Activated CD8-positive, alpha-beta memory T cell treated with anti-CD3 and anti-CD28 coated beads for 36 hours (primary cell): Measurements from ENCODE around the gene TSSC4. TPM values are rescaled to one million over a fixed set of nuclear protein-coding genes. Genes with fewer than 3 reads are reported as not detected.

Experiments used
- CTCF ChIA-PET: fragments of 350-600 bp; sonication (Branson Sonifier 250); formaldehyde crosslinking; loops from one replicate; lab custom pipeline; 2021; ENCODE audit warnings: antibody characterized with exemption; lab: Charles Lee
- POLR2A ChIA-PET: fragments of 350-600 bp; sonication (Branson Sonifier 250); formaldehyde crosslinking; loops from one replicate; lab custom pipeline; 2021; ENCODE audit warnings: antibody characterized with exemption; lab: Charles Lee
- total RNA-seq, 2 experiments: library from RNA; stranded (reverse); gene quantifications; one replicate each; pipeline ENCODE4 v1.2.3, GENCODE V29; 2021

TSSC4 gene
- total RNA-seq, 2 experiments from 2014 or later: 61.5 to 68.0 TPM

DNA sequence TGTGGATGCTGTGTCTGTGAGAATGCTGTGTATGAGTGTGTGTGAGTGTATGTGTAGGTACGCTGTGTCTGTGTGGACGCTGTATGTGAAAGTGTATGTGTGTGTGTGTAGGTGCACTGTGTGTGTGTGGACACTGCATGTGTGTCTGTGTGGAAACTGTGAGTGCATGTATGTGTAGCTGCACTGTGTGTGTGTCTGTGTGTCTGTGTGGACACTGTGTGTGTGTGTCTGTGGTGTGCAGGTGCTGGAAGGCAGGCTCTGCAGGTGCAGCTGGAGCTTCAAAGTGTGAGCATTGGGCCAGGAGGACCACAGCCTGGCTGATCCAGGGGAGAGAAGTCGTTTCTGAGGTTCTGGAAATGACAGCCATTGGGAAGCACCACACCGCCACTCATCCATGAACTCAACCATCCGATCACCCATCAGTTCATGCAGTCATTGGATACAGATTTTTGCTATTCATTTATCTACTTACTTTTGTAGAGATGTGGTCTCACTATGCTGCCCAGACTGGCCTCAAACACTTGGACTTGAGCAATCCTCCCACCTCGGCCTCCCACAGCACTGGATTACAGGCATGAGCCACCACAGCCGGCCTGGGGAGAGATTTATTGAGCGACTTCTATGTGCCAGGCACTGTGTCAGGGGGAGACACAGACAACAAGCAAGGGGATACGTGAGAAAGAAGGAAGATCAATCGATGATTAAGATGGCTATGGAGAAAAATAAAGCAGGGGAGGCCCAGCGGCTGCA lies 34.1 kb downstream of the TSSC4 start:
- POLR2A ChIA-PET: no interaction called here

DNA sequence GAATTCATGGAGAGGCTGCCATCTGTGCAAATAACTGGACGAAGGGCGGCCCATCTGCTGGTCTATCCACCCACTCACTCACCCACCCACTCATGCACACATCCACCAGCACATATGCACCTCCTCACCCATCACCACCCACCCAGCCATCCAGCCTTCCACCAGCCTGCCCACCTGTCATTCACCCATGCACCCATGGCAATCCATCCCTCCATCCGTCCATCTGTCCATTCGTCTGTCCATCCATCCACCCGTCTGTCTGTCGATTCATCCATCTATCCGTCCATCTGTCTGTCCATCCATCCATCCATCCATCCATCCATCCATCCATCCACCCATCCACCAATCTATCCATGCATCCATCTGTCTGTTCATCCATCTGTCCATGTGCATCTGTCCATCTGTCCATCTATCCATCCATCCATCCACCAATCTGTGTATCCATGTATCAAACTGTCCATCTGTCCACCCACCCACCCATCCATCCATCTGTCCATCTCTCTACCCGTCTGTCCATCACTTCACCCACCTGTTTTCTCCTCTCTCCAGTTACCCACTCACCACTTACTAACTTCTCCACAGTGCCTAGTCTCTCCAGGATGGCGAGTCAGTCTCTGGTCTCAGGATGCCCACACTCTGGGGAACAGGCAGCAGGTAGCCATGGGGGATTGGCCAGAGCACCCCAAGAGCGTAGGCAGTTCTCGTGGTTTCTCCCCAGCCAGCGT lies 34.9 kb downstream of the TSSC4 start:
- ChIA-PET CTCF (no interaction called here), POLR2A (no interaction called here)

More for the DNA sequence above, 34.1 kb downstream of the TSSC4 start:
- CTCF ChIA-PET: no interaction called here

DNA sequence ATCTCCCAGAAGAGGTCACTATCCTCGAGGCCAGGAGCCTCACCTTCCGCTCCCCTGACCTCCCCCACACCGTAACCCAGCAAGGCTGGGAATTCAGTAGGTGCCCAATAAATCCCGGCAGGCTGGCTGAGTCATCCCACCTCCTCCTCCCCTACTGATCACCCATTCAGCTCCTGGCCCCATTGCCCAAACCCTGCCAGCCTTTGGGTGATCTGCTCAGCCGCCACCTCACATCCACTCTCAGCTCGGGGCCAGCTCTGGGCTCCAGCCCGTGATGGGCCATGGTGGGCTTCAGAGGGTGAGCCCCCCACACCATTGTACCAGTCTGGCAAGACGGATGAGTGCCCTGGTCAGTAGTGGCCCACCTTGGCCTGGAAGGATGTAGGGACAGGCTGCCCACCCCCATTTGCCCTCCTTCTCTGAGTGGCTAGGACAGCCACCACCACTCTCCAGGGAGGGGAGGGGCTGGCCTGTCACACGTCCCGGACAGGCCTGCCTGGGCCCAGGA lies 35.5 kb downstream of the TSSC4 start:
- CTCF ChIA-PET: interaction anchor here (0.8 to 0.9 kb wide), 2 partner anchors 15 to 17 kb away, joined by 3 to 5 read pairs; no protein-coding TSS in a partner anchor
- POLR2A ChIA-PET: no interaction called here

DNA sequence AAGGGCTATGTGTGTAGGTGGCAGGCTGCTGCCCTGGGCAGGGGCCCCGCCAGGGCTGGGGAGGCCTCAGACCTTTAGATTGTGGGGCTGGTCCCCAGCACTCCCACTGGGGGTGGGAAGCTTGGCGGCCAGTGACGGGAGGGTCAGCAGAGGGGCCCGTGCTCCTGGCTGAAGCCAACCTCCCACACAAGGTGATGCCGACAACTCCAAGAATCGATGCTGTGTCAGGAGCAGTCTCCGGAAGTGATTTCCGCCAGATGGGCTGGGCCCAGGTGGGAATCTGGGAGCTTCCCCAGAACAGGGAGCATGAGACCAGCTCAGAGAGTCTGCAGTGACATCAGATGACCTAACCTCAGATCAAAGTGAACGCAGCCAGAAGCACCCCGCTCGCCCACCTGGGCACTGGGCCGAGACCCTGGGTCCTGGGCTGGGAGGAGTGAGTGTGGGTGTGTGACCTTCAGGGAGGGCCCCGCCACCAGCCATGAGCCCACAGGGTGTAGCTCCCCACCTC lies 36.0 kb downstream of the TSSC4 start:
- ChIA-PET POLR2A (no interaction called here), CTCF (interaction anchor here (0.8 to 0.9 kb wide), 2 partner anchors 15 to 17 kb away, joined by 3 to 5 read pairs; no protein-coding TSS in a partner anchor)

DNA sequence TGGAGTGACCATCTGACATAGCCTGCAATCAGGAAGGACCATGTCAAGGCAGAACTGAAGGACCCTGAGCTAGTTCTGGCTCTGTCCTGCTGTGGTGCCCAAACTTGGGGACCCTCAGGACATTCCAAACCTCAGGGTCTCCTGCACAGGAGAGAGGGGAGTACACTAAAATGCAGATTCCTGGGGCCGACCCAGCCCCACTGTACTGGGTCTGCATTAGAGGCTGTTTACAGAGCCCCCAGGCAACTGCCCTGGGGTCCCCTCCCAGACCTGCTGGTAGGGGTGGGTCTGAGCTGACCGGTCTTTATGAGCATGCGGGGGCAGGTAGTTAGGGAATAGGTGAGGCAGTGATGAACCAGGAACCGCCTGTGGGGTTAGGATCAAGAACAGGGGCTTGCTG lies 37.0 kb downstream of the TSSC4 start:
- CTCF ChIA-PET: no interaction called here
- POLR2A ChIA-PET: no interaction called here

DNA sequence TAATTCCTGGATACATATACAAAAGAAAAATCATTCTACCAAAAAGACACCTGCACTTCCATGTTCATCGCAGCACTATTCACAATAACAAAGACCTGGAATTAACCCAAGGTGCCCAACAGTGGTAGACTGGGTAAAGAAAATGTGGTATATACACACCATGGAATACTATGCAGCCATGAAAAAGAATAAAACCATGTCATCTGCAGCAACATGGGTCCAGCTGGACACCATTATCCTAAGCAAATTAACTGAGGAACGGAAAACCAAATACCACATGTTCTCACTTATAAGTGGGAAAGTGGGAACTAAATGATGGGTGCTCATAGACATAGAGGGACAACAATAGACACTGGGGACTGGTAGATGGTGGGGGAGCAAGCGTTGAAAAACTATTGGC lies 39.3 kb downstream of the TSSC4 start:
- CTCF ChIA-PET: no interaction called here
- POLR2A ChIA-PET: no interaction called here

DNA sequence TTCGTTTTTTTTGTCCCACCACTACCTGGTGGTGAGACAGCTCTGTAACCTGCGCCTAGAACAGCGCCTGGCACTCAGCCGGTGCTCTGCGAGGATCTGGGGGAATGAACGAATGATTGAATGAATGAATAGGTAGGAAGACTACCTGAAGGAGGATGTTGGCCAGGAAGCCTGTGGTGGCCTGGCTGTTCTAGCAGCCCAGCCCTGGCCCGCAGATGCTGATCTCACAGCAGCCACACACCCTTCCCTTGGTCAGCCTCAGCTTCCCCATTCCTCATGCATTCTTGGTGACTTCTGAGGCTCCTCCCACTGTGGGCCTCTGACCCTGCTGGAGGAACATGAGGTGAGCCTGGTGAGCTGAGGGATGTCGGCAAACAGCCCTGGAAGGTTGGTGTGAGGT lies 40.1 kb downstream of the TSSC4 start:
- ChIA-PET CTCF (interaction anchor here (1.7 to 1.8 kb wide), 2 partner anchors 20 to 92 kb away, joined by 5 read pairs; no protein-coding TSS in a partner anchor), POLR2A (no interaction called here)

DNA sequence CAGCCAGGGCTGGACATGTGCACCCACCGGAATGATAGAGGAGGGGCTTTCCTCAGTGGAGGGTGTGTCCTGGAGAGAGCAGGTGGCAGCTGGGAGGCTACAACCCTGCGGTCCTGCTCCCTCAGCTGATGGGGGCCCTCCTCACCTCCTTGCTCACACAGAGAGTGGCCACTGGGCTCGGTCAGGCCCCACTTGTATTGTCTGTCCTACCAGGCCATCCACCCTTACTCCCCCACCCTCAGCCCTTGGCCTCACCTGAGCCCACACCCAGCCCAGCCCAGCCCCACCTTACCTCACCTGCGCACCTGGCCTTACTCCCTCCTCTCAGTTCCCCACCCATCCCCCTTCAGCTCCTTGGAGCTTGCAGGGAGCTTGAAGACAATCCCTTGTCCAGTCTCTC lies 40.6 kb downstream of the TSSC4 start:
- ChIA-PET CTCF (interaction anchor here (1.7 to 1.8 kb wide), 2 partner anchors 20 to 91 kb away, joined by 5 read pairs; no protein-coding TSS in a partner anchor), POLR2A (no interaction called here)

DNA sequence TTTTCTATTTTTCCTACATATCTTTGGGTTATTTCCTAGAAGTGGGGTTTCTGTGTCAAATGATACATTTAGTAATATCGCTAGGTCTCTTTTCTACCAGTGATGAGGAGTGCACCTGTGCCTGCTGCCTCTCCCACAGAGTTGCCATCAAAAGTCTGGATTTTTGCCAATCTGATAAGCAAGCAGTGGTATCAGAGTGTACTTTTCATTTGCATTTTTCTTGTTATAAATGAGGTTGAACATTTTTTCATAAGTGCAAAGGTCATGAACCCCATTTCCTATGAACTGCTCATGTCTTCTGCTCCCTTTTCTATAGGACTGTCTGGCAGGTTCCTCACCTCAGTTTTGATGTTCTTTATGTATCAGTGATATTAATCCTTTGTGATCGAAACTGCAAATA lies 42.0 kb downstream of the TSSC4 start:
- POLR2A ChIA-PET: no interaction called here

DNA sequence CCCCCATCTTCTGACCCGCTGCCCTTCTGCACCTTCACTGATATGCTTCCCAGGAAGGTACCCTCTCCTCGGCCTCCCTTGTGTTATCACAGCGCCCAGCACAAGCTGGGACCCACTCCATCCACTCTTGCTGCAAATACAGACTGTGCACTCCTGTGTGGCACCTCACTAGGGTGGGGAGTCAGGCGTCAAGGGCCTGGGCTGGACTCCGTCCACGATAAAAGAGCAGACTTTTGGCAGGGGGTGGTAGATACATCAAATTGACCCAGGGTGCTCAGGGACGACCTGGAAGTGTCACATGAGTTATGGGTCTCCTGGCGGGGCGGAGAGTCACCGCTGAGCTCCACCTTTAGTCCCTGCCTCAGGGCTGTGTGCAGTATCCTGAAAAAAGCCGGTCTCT lies 42.9 kb downstream of the TSSC4 start:
- ChIA-PET POLR2A (interaction anchor here (1.0 kb wide), 1 partner anchor 65 kb away, joined by 3 read pairs; no protein-coding TSS in a partner anchor), CTCF (interaction anchor here (1.1 to 1.5 kb wide), 3 partner anchors 88 to 450 kb away, joined by 3 to 6 read pairs (median 4); no protein-coding TSS in a partner anchor)

More for the DNA sequence above, 42.0 kb downstream of the TSSC4 start:
- CTCF ChIA-PET: interaction anchor here (1.5 to 1.8 kb wide), 2 partner anchors 90 kb away, joined by 5 to 6 read pairs; no protein-coding TSS in a partner anchor

DNA sequence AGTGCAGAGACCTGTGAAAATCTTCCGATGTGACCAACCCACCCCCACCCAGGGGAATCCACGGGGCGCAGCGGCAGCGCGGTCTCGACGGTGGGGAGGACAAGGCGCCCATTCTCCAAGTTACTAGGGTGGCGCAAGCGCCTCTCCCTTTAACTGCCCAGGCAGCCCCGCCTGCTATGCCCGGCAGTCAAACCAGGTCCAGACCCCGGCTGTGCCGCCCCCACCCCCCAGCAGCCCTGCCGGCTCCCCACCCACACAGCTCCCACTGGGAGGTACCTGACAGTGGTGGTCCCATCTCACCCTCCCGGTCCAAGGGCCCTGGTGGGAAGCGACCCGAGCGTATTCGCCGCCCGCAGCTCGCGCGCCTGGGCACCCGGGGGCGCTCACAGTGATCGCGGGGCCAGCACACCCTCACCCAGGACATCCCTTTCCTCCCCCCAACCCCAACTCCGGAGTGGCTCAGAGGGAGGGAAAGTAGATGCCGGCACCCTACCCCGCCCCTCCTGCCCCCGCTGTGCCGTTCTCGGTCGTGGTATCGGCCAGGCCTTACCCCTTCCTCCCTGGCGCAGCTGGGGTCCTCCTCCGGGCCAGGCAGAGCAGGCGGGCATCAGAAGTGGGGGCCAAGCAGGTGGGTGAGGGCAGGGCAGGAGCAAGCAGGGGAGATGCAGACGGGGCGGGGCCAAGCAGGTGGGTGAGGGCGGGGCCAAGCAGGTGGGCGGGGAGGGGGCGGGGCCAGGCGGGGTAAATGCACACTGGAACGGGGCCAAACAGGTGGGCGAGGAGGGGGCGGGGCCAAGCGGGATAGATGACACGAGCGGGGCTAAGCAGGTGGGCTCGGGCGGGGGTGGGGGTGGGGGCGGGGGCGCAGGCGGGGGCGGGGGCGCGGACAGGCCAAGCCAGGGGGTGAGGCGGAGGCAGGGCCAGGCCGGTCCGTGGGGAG lies 43.6 kb downstream of the TSSC4 start, which contains the start of gene TRPM5:
TRPM5 (minus strand) TSS at position 634 of the 940 bp plus-strand sequence. CDS start 21,478 bp downstream, outside the sequence.
- ChIA-PET CTCF (interaction anchor here (0.7 to 1.5 kb wide), 5 partner anchors 23 to 449 kb away, joined by 3 to 6 read pairs (median 4); partner anchors contain the start of gene TSSC4), POLR2A (interaction anchor here (1.0 to 1.5 kb wide), 2 partner anchors 37 to 66 kb away, joined by 3 read pairs; no protein-coding TSS in a partner anchor)

DNA sequence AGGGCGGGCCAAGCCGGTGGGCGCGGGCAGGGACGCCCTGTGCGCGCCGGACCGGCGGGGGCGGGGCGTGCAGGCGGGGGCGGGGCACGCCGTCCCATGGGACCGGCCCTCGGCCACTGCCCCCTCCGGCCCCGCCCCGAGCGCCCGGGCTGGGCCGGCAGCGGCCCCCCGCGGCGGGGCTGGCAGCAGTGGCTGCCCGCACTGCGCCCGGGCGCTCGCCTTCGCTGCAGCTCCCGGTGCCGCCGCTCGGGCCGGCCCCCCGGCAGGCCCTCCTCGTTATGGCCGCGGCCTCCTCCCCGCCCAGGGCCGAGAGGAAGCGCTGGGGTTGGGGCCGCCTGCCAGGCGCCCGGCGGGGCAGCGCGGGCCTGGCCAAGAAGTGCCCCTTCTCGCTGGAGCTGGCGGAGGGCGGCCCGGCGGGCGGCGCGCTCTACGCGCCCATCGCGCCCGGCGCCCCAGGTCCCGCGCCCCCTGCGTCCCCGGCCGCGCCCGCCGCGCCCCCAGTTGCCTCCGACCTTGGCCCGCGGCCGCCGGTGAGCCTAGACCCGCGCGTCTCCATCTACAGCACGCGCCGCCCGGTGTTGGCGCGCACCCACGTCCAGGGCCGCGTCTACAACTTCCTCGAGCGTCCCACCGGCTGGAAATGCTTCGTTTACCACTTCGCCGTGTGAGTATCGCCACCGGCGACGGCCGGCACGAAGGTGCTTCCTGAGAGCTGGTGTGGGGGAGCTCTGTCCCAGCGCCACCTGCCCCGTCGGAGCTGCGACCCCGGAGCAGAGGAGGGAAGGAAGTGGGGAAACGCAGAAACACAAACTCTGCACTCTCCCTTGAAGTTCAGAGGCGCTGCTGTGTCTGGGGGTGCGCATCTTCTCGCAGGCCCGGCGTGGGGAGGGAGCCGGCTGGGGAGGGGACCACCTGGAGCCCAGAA lies 44.5 kb downstream of the TSSC4 start, which contains the start of gene KCNQ1:
KCNQ1 (plus strand) TSS at position 188 of the 925 bp plus-strand sequence; CDS start at position 279, 91 bp downstream.
- ChIA-PET CTCF (interaction anchor here (0.7 to 1.5 kb wide), 5 partner anchors 24 to 140 kb away, joined by 3 to 4 read pairs (median 4); partner anchors contain the start of gene TSSC4), POLR2A (interaction anchor here (1.5 kb wide), 1 partner anchor 36 kb away, joined by 3 read pairs; no protein-coding TSS in a partner anchor)

DNA sequence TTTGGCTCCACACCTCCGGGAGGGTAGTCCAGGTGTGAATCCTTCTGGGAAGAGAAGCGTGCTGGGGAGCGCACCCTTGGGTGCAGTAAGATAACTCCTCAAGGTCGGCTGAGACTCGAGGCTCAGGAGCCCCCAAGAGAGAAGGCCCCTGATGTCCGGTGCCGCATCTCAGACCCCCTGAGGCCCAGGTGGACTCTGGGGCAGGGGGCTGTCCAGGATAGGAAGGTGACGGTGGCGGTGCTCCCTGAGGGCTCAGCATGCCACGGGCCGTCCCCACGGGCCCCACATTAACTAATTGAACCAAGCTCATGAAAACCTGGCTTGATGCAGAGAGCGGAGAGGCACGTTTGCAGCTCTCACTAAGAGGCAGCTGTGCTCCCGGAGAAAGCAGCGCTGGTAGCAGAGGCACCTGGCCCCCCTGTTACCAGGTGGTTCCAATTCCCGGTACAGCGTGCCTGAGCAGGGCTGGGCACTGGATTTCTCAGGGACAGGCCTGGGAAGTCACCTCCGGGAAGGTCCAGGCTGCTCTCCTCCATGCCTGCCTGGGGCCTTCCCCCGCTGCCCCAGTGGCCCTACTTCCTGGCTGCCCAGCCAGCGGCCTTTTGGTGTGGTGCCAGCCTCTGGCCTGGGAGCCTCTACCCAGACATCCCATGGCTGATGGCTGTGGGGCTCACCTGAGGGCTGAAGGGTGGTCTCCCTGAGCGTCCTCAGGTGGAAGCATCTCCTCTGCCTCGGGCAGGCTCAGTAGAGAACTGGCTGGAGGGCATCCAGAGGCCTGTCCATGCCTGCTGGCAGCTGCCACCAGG lies 45.4 kb downstream of the TSSC4 start:
- POLR2A ChIA-PET: interaction anchor here (1.5 kb wide), 1 partner anchor 35 kb away, joined by 3 read pairs; no protein-coding TSS in a partner anchor

DNA sequence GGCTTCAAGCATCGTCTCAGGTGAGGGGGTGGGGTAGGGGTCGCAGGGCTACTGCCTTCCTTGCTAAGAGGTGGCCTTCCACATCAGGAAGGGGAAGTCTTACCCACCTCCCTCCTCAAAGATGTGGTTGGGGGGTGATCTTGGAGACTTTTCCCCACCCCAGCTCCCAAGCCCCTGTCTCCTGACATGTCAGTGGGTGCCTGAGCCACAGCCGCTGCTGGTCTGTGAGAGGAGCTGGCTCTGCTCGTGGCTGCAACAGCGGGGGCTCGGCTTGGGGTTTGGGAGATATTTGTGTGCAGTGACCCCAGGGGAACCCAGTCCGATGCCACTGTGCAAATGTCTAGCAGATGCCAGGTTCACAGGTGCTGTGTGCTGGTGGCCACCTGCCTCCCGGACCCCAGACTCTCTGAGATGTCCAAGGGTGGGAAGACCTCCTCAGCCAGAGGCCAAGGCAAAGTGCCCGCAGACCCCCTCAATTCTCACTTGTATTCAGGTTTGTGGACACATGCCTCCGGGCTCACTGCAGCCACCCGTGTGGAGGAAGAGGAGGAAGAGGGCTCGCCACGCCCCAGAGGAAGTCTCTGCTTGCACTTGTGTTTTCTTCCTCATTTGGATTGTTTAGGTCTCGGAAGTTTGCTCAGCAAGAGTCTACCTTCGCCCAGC lies 46.2 kb downstream of the TSSC4 start:
- POLR2A ChIA-PET: no interaction called here

More for the DNA sequence above, 45.4 kb downstream of the TSSC4 start:
- CTCF ChIA-PET: interaction anchor here (0.7 to 1.5 kb wide), 2 partner anchors 27 to 141 kb away, joined by 3 to 4 read pairs; no protein-coding TSS in a partner anchor

DNA sequence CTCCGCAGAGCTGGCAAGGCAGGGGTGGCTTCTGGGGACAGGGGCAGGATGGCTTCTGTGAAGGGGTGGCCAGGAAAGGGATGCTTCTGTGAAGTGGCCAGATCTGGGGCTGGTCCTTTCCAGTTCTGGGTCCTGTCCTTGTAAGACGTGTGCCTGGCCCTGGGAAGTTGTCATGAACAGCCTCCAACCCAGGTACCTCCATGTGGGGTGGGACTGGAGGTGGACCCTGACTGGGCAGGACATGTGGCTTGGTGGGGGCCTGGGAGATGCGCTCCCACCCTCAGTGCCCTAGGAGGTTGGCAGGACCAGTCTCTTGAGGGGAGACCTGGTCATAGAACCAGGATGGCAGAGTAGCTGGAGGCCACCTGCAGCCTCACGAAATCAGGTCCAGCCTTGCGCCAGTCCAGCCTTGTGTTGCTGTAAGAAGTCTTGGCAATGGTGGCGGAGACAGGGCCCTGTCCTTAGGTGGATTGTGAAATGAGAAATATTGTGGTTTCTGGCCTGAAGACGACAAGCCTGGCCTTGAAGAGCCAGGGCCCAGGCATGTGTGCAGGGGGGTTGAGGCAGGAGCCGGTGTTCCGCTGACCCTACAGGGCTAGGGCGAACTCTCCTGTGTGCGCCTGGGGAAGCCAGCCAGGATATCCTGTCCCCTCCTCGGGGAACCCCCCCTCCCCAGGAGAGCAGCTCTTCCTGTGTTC lies 46.9 kb downstream of the TSSC4 start:
- CTCF ChIA-PET: interaction anchor here (0.9 to 1.1 kb wide), 2 partner anchors 83 to 85 kb away, joined by 3 read pairs; no protein-coding TSS in a partner anchor
- POLR2A ChIA-PET: no interaction called here

More for the DNA sequence above, 46.2 kb downstream of the TSSC4 start:
- CTCF ChIA-PET: no interaction called here
